CMK (cell line): Measurements from ENCODE around the gene AHNAK2.

Source experiments
- DNase-seq: peaks from one replicate; pipeline ENCODE4 v3.0.0-alpha.2; 2010; ENCODE audit warnings: low read depth

AHNAK2 gene

DNA sequence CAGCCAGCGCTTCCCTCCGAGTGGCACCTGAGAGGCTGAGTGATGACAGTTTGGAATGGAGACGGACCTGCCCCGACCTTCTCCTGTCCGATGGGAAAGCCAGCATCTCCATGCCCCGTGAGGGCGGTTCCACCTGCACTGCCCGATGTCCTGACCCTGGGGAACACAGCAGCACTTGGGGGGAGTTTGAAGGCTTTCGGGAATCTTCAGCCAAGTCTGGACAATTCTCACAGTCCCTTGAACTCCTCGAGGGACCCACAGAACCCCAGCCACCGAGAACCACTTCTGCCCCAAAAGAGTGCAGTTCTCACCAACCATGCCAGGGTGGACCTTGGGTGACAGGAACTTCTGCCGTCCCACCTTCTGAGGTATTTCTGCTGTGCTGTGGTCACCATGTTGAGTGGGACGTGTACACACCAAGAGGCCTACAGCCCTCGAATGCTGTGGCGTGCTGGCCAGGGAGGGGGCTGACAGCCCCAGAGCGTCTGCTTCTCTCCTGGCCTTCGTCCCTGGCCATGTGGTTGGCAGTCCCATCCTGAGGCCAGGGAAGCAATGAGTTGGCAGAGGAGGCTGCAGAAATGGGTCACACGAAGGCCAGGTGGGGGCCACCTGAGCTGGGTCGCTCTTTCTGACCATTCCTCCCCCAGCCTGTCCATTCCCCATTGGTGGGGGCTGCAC, 8.5 kb upstream of the AHNAK2 start:
- DNase-seq: no peak

DNA sequence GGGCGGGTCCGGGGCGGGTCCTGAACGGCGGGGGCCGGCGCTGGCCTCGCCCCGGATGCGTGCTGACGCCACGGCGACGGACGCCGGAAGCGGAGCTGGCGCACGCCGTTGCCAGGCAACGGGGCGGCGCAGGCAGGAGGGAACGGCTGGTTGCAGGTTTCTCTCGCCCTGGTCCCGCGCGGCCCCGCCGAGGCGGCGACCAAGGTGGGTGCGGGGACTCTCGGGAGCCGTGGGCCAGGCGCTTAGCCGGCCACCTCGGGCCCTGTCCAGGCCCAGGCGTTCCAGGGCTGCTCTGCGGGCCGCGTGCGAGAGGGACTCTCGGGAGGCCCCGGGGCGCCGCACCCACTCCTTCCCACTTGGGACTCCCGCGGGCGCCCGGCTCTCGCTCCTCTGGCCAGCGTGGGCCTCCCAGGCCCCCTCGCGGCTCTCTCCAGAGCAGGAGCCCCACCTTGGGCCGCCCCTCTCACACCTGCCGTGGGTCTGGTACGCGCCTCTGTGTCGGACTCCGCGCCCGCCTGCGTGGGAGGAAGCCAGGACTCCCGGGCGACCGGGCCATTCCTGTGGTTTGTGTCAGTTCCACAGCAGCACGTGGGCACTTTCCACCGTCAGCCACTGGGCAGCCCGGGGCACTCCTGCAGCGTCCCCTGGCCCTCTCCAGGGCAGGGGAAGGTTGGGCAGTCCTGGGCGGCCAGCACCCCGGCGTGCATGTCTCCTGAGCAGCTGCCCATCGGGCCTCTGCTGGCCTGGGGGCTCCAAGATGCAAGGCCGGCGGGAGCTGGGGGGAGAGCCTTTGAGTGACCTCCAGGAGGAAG, 7.7 kb upstream of the AHNAK2 start, which contains the start of gene CLBA1:
TSS of gene CLBA1 (plus strand) at position 114 of the 812 bp plus-strand sequence. CDS start at position 758, 644 bp downstream.
- peak; percentile 72 for DNase-seq

DNA sequence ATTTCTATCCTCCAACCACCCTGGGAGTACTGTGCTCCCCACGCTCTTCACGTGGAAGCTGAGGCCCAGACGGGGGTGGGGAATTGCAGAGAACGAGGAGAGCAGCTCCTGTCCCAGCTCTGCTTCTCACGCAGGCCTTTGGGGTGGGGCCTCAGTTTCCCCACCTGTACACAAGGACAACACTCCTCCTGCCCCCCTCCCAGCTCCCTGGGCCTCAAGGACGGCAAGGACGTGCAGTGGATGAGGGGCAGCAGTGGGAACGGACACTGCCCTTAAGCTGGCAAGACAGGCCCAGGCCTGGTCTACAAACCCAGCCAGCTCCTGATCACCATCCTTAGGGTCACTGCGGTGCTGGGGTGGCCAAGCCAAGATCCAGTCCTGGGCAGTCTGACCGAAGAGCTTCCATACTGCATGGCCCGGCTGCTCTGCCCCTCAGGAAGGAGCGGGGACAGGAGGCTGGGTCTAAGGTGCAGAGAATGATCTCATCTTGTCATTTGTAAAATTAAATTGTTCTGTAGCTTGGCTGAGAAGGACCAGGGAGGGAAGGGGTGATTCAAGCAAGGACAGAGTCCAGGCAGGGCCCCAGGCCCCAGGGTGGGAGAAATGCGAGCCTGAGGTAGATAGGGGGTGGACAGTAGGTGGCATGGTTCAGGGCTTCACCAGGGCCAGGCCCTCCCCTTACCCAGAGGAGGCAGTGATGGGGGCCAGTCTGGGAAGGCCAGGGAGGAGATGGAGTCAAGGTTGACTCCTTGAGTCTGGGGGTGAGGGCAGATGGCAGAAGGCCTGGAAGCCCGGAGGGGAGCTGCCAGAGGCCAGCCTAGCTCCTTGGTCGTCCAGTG, 6.1 kb upstream of the AHNAK2 start:
- no peak for DNase-seq

DNA sequence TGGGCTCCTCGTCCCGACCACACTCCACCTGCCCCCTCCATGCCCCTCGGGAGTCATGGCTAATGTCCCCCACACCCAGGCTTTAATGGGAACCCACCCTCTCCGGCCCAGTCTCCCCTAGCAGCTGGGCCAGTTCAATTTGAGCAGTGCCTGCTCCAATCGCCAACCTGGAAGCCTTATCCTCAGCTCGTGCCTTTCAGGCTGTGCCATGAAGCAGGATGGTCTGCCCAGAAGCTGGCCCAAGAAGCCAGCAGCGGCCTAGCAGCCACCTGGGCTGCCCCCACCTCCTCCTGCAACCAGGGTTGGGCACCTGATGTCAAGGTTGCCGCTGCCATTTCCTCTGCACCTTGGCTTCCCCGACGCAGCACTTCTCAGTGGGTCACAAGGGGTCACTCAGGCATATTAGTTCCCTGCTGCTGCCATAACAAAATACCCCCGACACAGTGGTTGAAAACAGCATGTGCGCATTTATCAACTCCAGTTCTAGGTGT, 5.1 kb upstream of the AHNAK2 start:
- DNase-seq: no peak

DNA sequence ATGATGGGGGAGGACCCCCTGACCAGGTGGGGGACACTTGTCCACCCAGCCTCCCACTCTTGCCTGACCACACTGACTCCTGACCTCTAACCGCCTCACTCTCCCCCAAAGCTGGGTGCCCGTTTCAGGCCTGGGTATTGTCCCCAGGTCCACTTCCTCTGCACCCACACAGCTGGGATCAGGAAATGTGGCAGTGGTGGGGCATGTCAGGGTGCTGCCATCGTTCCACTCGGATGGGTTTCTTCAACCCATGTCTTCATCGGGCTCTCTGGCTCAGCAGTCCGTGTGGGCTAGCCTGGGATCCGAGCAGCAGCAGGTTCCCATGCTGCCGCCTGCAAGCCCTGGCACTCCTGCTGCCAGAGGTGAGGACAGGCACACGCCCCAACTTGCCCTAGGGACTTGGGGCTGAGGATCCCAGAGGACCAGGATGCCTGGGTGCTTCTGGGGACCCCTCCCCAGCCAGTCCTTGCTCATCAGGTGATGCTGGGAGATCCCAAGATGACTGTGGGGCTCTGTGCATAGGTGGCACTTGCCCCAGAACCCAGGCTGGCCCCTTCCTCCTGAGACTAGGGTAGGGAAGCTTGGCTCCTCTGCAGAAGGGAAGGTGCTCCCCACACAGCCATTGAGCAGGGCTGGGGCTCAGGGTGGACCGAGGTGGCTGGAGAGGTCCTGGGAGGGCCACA, 4.5 kb upstream of the AHNAK2 start:
- DNase-seq: no peak

DNA sequence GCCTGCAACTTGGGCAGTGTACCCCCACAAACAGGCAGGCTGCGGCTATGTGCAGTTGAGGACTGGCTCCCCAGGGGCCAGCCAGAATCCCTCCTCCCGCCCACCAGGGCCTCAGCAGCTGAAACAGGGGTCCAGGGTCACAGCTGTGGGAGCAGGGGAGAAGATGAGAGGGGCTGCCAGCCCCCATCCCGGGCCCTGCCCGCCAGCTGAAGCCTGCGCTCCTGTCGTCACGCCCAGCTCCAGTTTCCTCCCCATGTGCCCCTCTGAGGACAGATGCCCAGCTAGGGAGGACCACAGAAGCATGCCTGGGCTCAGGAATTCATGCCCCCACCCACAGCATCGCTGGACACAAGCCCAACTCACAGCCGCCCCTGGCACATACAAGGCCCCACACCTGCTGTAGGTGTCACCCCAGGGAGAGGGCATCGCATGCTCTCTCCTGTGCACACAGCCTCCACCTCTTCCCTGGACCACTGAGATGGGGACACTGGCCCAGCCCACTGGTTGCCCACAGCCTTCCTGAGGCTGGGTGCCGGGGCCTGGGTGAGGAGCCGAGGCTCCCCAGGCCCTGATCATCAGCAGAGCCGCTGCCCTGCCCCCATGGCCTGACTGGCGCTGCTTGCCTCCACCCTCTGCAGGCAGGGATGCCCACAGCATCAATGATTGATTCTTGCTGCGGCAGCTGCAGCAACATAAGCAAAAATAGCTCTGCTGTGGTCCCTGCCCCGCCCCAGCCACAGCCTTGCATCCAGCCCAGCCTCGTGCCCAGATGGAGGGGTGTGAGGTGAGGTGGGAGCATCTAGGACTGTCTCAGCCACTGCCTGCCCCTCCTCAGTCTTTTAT, 3.7 kb upstream of the AHNAK2 start:
- no peak for DNase-seq

DNA sequence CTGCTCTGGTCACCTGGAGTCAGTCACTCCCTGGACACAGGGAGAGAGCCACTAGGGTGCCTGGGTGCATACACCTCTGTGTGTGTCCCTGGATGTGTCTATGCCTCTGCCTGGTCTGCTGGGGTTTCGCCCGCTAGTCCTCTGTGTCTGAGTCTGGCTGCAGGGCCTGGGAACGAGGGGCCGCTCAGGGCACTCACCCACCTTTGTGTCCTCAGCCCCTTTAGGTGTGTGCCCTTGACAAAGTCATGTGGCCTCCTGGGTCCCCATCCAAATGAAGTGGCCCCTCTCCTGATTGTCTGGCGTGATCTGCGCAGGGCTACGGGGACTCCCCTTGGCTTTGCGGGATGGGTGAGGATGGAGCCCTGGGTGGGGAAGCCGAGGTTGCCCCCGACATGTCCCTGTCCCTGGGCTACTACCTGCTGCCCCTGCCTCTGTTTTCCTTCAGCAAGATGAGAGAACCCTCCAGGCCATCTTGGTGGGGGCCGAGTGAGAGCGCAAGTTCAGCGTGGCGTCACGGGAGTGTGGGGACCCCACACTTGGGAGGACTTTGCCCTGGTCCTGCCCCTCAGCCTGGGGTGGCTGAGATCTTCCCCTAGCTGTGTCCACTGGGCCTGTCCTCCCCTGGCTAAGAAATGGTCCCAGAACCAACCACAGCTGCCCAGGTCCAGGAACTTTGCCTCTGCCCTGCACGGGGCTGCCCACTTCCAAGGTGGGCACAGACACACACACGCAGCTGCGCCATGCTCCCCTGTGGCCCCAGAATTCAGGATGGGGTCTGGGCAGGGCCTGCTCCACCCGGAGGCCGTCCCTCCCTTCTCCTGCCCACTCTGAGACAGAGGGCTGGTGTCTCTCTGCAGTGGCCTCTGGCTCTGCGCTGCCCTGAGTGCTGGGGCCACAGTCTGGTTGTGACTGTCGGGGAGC, 2.7 kb upstream of the AHNAK2 start:
- DNase-seq: no peak

DNA sequence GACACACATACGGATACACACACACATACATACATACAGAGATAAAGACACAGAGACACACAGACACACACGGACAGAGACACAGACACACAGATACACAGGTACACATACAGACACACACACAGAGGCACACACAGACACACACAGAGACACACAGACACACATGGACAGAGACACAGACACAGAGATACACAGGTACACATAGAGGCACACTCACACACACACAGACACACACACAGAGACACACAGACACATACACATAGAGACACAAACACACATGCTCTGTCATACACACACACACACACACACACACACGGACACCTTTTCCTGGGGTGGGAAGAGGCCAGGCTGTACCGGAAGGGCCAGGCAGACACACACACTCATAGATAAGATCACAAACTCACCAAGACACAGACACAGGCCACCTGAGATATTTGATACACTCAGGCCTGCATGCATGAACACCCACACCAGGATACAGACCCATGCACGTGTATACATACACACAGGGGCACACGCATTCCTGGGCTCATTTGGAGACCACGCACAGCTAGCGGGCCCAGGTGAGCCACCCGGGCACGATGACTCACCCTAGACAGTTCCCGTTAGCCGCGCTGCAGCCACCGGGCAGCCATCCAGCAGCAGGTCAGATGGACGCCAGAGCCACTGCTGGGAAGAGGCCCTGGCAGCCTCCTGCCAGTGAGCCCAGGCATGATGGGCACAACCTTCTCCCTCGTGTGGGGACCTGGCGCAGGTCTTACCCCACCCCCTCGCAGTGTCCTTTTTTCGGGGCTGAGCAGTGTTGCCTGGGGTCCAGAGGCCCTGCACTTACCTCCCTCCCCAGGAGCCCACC, 1.8 kb upstream of the AHNAK2 start:
- no peak for DNase-seq

DNA sequence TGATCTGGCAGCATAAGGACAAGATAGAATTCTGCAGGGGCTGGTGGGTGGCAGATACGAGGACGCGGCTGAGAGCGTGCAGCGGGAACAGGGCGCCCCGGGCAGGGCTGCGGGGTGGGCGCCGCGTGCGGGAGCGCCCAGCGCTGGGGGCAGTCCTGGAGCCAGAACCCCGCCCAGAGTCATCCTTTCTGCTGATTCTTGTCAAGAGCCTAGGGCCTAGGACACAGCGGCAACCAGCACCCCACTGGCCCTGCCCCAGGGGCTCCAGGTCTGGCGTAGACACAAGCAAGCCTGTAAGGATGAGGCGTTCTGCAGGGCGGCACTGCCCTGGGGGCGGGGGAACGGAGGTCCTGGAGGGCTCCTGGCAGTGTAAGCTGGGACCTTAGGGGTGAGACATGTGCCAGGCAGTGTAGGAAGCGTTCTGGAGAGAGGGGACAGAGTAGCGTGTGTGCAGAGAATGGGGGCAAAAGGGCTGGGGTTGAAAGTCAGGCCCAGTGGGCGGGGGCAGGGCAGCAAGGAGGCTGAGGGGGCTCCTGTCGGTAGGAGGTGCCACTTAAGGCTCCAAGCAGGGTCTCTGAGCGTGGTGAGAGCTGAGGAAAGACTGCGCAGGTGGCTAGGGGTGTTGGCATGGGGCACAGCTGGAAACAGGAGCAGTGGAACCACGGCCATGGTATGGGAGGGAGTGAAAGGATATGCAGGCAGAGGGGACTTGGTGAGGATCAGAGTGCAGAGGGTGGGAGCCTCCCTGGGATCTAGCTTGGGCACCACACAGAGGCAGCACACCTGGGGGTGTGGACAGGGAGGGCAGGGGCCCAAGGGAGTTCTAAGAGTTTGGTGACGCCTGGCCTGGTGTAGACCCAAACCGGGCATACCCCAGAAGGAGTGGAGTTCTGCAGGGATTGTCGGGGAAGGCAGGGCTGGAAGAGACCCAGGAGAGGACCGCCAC, 845 bp upstream of the AHNAK2 start:
- DNase-seq: no peak

DNA sequence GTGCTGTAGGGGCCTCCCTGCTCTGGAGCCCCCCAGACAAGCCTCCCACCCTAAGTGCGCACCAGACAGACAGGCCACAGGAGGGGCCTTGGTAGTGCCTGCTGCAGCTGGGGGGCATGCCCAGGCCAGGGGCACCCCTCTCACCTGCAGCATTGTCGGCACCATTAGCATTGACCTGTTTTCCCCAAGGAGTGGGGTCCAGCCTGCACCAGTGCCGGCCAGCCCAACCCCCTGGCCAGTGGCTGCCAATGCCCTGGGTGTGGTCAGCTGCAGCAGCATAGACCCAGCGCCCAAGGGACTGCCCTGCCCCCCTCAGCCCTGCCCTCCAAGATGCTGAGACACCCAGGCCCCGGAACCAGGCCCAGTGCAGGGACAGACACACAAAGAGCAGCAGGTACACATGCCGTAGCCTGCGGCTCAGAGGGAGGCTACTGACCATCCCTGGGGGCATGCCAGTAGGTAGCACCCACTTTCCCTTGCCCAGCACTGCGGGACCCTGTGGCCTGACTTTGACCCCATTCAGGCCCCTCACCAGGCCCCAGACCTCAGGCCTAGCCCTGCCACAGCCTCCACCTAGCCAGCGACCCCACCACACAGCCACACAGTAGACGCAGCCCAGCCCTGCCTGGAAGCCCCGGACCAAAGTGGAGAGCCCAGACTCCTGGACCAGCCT, 1.0 kb downstream of the AHNAK2 start:
- no peak for DNase-seq

DNA sequence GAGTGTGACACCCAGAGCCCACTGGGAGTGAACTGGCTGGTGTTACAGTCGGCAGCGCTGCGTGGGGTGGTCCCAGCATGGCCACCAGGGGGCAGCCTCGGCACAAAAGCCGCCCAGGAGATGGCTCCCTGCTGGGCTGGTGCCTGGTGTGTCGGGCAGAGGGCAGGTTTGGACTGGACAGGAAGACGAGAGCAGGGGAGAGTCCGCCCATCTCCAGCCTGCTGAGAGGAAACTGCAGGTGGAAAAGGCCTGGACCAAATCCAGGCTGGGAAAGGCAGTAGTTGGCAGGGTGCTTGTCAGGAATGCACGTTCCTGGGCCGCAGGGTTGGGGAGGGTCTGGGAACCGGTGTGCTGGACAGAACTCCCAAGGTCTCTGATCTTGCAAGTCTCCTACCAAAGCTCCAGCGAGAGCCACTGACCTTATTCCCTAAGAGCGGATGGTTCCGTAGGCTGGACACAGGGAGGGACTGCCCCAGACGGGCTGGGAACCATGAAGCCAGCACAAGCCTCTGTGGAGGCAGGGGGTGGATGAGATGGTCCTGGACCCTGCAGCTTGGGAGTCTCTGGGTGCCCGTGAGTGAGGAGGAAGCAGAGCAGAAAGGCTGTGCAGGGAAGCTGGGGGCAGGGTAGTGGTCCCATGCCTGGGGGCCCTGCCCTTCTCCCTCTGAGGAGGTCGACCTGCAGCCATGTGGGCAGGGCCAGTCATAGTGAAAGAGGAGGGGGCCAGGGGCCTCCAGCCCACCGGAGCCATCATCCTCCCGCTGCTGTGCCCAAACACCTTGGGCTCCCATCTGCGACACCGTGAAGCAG, 1.8 kb downstream of the AHNAK2 start:
- DNase-seq: peak; percentile 52

DNA sequence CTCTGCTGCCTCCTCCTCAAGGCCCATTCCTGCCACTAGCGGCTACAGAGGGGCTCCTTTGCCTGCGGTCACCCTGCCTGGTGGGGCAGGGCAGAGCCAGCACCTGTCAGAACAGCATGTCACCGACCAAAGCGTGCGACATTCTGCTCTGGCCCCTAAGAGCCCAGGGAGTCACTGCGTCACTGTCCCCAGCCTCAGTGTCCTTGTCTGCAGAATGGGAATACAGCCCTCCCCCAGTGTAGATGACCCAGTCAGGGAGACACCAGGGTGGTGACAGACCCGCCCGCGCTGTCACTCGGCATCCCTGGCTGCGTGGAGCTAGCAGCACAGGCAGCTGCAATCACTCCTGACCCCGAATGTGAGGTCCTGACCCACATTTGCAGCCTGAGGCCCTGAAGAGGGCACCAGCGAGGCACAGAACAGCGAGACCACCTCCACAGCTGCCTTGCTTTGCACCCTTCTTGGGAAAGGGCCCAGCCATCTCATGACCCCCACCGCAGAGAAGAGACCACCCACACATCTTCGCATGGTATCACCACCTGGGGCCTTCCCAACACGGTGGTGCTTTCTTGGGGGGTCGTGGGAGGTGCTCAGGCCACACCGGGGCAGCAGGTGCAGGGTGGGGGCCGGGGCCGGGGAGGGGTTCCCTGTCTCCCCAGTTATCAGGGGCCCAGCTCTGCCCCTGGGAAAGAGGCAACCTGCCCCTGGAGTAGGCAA, 2.5 kb downstream of the AHNAK2 start:
- no peak for DNase-seq

DNA sequence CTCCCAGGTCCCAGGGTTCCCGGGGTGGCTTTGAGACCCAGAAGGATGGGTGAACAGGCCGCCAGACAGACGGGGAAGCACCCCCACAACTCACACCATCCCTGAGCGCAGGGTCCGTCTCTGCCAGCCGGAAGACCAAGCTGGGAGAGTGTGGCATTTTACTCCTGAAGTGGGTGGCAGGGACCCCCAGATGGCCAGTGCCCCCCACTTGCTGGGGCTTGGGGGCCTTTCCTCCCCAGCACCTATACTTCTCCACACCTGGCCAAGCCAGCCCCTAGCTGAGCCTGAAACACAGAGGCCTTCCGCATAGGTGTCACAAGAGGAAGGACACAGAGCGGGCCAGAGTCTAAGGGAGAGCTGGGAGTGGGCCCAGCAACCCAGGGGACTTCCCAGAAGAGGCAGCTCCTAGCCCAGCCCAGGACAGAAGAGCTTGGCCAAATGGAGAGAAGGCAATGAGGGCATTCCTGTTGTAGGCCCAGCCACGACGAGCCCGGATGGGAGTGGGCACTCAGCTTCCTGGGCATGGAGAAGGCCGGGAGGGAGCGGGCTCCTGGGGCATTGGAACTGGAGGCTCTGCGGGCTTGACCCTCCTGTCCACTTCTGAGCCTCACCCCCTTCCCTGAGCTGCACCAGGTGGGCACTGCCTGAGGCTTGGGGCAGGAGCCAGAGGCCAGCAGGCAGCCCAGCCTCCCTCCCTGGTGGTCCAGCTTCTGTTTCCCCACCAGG, 3.3 kb downstream of the AHNAK2 start:
- DNase-seq: no peak

DNA sequence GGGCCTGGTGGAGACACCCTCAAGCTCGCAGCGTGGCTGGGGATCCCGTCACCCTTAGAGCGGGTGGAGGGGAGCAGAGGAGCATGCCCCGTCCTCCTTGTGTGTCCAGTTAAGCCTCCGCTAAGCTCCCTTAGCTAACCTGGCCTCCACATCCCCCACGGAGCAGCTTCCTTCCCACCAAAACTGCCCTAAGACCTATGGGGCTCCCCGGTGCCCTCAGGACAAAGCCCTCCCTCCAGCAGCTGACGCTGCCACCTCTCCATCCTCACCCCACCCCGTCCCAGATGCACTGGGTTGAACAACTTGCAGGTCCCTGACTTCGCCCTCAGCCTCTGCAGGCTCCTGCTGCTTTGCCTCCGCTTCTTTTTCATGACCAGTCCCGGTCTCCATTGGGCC, 4.0 kb downstream of the AHNAK2 start:
- DNase-seq: no peak
